Pancreas (tissue), 10 donors: ENCODE data around the gene ABCC1. TPM values are rescaled to one million over a fixed set of nuclear protein-coding genes. Genes with fewer than 3 reads are reported as not detected.
A peak's percentile ranks its signal among the peaks of the same experiment; 100 is the strongest.

Experiments used
- ATAC-seq, 4 donors: fragments of 200-7000 bp; cut with Tn5 transposase; one replicate each; pipeline versions ENCODE4 v1.8.0 to v1.9.1; 2020; ENCODE audit warnings: mild to moderate bottlenecking in 4 of 4, moderate library complexity in 4 of 4
- DNase-seq, 6 donors: peaks; one replicate each; pipeline ENCODE4 v3.0.0-alpha.2; 2020
- FAIRE-seq: peaks from 2 replicates; lab custom pipeline; 2012; peaks lifted over from hg19 to GRCh38; lab: Jason Lieb, UNC
- H3K27ac ChIP-seq, 4 donors: fragments of 200-600 bp; sonication (generic); 1 replicate in 3 of 4; 2 replicates in 1 of 4; pipeline versions ENCODE4 v1.5.0 to v1.8.0; 2020
- H3K27me3 ChIP-seq, 4 donors: fragments of 200-600 bp; one replicate each; pipeline ENCODE4 v1.8.0; 2021
- H3K36me3 ChIP-seq, 3 donors: fragments of 200-600 bp; sonication (generic) in 1 of 3; one replicate each; pipeline versions ENCODE4 v1.5.0 to v1.8.0; 2020 to 2021
- H3K4me1 ChIP-seq, 3 donors: fragments of 200-600 bp; one replicate each; pipeline ENCODE4 v1.8.0; 2021
- H3K4me3 ChIP-seq, 4 donors: fragments of 200-600 bp; sonication (generic) in 2 of 4; one replicate each; pipeline versions ENCODE4 v1.5.0 to v1.8.0; 2020 to 2021
- H3K9me3 ChIP-seq, 4 donors: fragments of 200-600 bp; one replicate each; pipeline ENCODE4 v1.8.0; 2021
- CTCF ChIP-seq, 4 donors: fragments of 200-600 bp; sonication (generic) in 3 of 4; IDR thresholded peaks; one replicate each; pipeline versions ENCODE4 v1.5.0 to v1.8.0; 2021; ENCODE audit warnings: antibody characterized with exemption in 4 of 4
- WGBS, 2 donors: extraction: QIAGEN DNeasy Blood & Tissue Kit; methylation state at CpG; one replicate each; pipeline ENCODE4 v1.1.7; 2013; 5-methylcytosine and 5-hydroxymethylcytosine counted together
- intact Hi-C, 3 donors: fragments of 100-400 bp; cut with DNase I; formaldehyde crosslinking; loops; one replicate each; pipeline versions ENCODE4 v1.11.1 to v1.14.2; 2022
- polyA plus RNA-seq, 2 donors: library from polyadenylated mRNA; stranded (reverse); fragments of 200-250 nt; gene quantifications; one replicate each; pipeline ENCODE4 v1.2.3, GENCODE V29; 2013
- total RNA-seq, 6 donors: library from RNA; stranded (reverse); fragmentation: NEBNext Ultra II Directional in 4 of 6; extraction: Animal tissue kit (Norgen Biotek cat#: 25700) in 4 of 6; gene quantifications; one replicate each; pipeline versions ENCODE4 v1.2.1 to v1.2.4, GENCODE V29; 2021 to 2023
- donor health status: healthy with polysubstance abuse.
- donor health status: DM: no; HTN: no; CAD: no; lungs with moderate emphysema.
- donor health status: DM: no; HTN: no; CAD: no.
- donor health status: control.
- donor health status: control.
- donor health status: Bipolar disorder and iron deficiency.
- donor health status: DM: yes; HTN: yes; CAD: no.
- donor health status: DM: no; HTN: no; CAD: no.
- donor health status: DM: no; HTN: no; CAD: no.
- donor health status: DM: yes; HTN: yes; CAD: no.

ABCC1 gene
- total and polyA plus RNA-seq, 8 donors = 8.5 to 16.8 (median 12.0) TPM

- TF ChIP-seq CTCF (IDR thresholded peaks at IDR 0.05) = no peak
- Histone ChIP-seq H3K36me3 (peaks cover 0 to 20% (median 0%) of the 10 kb centered on the region in 3 donors), H3K27me3 (no peaks in the 10 kb centered on the region), H3K4me1 (no peaks in the 10 kb centered on the region), H3K9me3 (no peaks in the 10 kb centered on the region), H3K27ac (no peak overlapping the region), H3K4me3 (no peak overlapping the region)
- WGBS, 2 donors = 94 to 96% methylated on average over 18 of the region's 18 CpGs
- intact Hi-C loops = no loop called here
- FAIRE-seq = no peak
- no peak for DNase-seq
- ATAC-seq = no peak
These were observed 137.4 kb downstream of the ABCC1 start for GRCh38 chr16:16086653-16087446.

- intact Hi-C loops = no loop called here
- no peak overlapping the region for H3K27ac ChIP-seq
These were observed 140.8 kb downstream of the ABCC1 start for GRCh38 chr16:16090238-16090637.

GRCh38 chr16:16092925-16093627, 143.7 kb downstream of the ABCC1 start:
- intact Hi-C loops = no loop called here
- DNase-seq = peak in 4 of 6 donors; percentile 59 to 84 (median 73)
- TF ChIP-seq CTCF (IDR thresholded peaks at IDR 0.05) = no peak
- Histone ChIP-seq H3K9me3 (no peaks in the 10 kb centered on the region), H3K4me3 (no peak overlapping the region), H3K27ac (peak overlapping the region; percentile 33 to 79 (median 72)), H3K27me3 (no peaks in the 10 kb centered on the region), H3K4me1 (peaks cover 18 to 21% (median 20%) of the 10 kb centered on the region in 3 donors), H3K36me3 (no peaks in the 10 kb centered on the region)
- 13 to 21% methylated on average over 9 of the region's 9 CpGs for WGBS, 2 donors
- FAIRE-seq = no peak
- peak; percentile 72 to 81 (median 76) for ATAC-seq

More at GRCh38 chr16:16090238-16090637, 140.8 kb downstream of the ABCC1 start:
- no peaks in the 10 kb centered on the region for H3K27me3 ChIP-seq
- FAIRE-seq (no peak), ATAC-seq (no peak), DNase-seq (no peak)
- 95% methylated on average over 19 of the region's 19 CpGs for WGBS, 2 donors
- TF ChIP-seq CTCF (IDR thresholded peaks at IDR 0.05) = no peak
- H3K4me1 ChIP-seq = peaks cover 7 to 10% (median 8%) of the 10 kb centered on the region in 3 donors
- no peak overlapping the region for H3K4me3 ChIP-seq
- peaks cover 0 to 13% (median 0%) of the 10 kb centered on the region in 3 donors for H3K36me3 ChIP-seq
- no peaks in the 10 kb centered on the region for H3K9me3 ChIP-seq

- intact Hi-C loops = no loop called here
- FAIRE-seq (no peak), DNase-seq (peak in 2 of 6 donors; percentile 46 to 53), ATAC-seq (peak; percentile 33 to 66 (median 54))
- no peak for TF ChIP-seq CTCF (IDR thresholded peaks at IDR 0.05)
- H3K36me3 ChIP-seq = no peaks in the 10 kb centered on the region
- H3K4me3 ChIP-seq = no peak overlapping the region
- H3K27ac ChIP-seq = peak overlapping the region; percentile 33 to 79 (median 72)
- peaks cover 18 to 21% (median 20%) of the 10 kb centered on the region in 3 donors for H3K4me1 ChIP-seq
- no peaks in the 10 kb centered on the region for H3K27me3 ChIP-seq
- H3K9me3 ChIP-seq = no peaks in the 10 kb centered on the region
- 19 to 29% methylated on average over 11 of the region's 11 CpGs for WGBS, 2 donors
These were observed 144.4 kb downstream of the ABCC1 start for GRCh38 chr16:16093628-16094332.
